OCI-LY1 (cell line): ENCODE data around the gene AKT1.

Experiments used
- CTCF ChIP-seq: fragments of 200-600 bp; sonication (generic), shearing (Covaris generic); IDR thresholded peaks from 2 replicates; pipeline ENCODE4 v1.5.1; 2017; ENCODE audit warnings: mild to moderate bottlenecking, antibody characterized with exemption, low read length, moderate library complexity, mixed read lengths
- EZH2 ChIP-seq: fragments of 200-600 bp; sonication (generic), shearing (Covaris generic); IDR thresholded peaks from 2 replicates; pipeline ENCODE4 v1.8.0; 2017; ENCODE audit warnings: borderline replicate concordance, mixed run types, mild to moderate bottlenecking, antibody characterized with exemption, low read length, moderate library complexity, mixed read lengths

- peak; percentile 6; the same call in 1 of the 2 replicates for TF ChIP-seq CTCF
- TF ChIP-seq EZH2 = no peak
Observed at GRCh38 chr14:104773505-104774452, 21.8 kb downstream of the AKT1 start.
